K562 (cell line): ENCODE results near the gene PLEKHH2. TPM values are rescaled to one million over a fixed set of nuclear protein-coding genes. Genes with fewer than 3 reads are reported as not detected.
A peak's percentile ranks its signal among the peaks of the same experiment; 100 is the strongest.

Experiments used
- CHCHD3 ChIP-seq: fragments of 250-450 bp; sonication (Bioruptor Pico); IDR thresholded peaks from 2 replicates; pipeline ENCODE4 v2.1.2; 2022; ENCODE audit warnings: mild to moderate bottlenecking
- GTF2E2 ChIP-seq: fragments of 200-800 bp; sonication (Bioruptor generic); IDR thresholded peaks from 2 replicates; pipeline ENCODE4 v1.6.1; 2016; ENCODE audit warnings: missing genetic modification characterization, missing compliant biosample characterization
- HMGN3 ChIP-seq: IDR thresholded peaks from 2 replicates; pipeline ENCODE4 v1.6.1; 2011; ENCODE audit warnings: borderline replicate concordance, low read depth, mild to moderate bottlenecking, mixed read lengths, low read length; ENCODE audit not compliant: insufficient read length; ENCODE audit errors: extremely low read depth
- MBD2 ChIP-seq: sonication (generic); IDR thresholded peaks from 2 replicates; pipeline ENCODE4 v1.6.1; 2016; ENCODE audit warnings: low read depth, borderline replicate concordance
- NFIC ChIP-seq: fragments of 450-650 bp; IDR thresholded peaks from 2 replicates; pipeline ENCODE4 v1.6.1; 2017; ENCODE audit warnings: mild to moderate bottlenecking, inconsistent platforms
- POLR2A ChIP-seq: fragments of 450-650 bp; conservative IDR thresholded peaks from 2 replicates; pipeline ENCODE4 v1.6.1; 2016
- RBBP5 ChIP-seq: fragments of 200-600 bp; sonication (generic); IDR thresholded peaks from 2 replicates; pipeline ENCODE4 v1.6.1; 2012; ENCODE audit warnings: borderline replicate concordance, mild to moderate bottlenecking, low read length, control low read depth, inconsistent platforms; ENCODE audit not compliant: insufficient read depth, poor library complexity, severe bottlenecking
- RBM34 ChIP-seq: fragments of 200-400 bp; formaldehyde crosslinking; IDR thresholded peaks from 2 replicates; pipeline ENCODE4 v1.6.1; 2018; ENCODE audit warnings: low read length, borderline replicate concordance; ENCODE audit not compliant: insufficient read depth
- REST ChIP-seq, 2 experiments: fragments of 450-650 bp; formaldehyde crosslinking in 1 of 2; IDR thresholded peaks; 2 replicates each; pipeline versions ENCODE4 v1.4.0 to v1.6.1; 2014 to 2020; ENCODE audit warnings: mild to moderate bottlenecking in 2 of 2, borderline replicate concordance in 1 of 2, low read depth in 1 of 2
- RUNX1 ChIP-seq: sonication (generic); IDR thresholded peaks from 2 replicates; pipeline ENCODE4 v1.6.1; 2016; ENCODE audit warnings: antibody characterized with exemption, low read depth
- SP2 ChIP-seq: IDR thresholded peaks from 2 replicates; pipeline ENCODE4 v1.6.1; 2011; ENCODE audit warnings: mild to moderate bottlenecking, low read depth, low read length, moderate library complexity; ENCODE audit not compliant: poor library complexity, severe bottlenecking; ENCODE audit errors: extremely low read depth
- TCF7L2 ChIP-seq: fragments of 150-350 bp; IDR thresholded peaks from 2 replicates; pipeline ENCODE4 v1.6.1; 2016; ENCODE audit warnings: low read depth, mild to moderate bottlenecking, low read length, moderate library complexity
- TCFL5 ChIP-seq: fragments of 250-450 bp; sonication (Bioruptor Pico); conservative IDR thresholded peaks from 2 replicates; pipeline ENCODE4 v1.6.1; 2021; ENCODE audit warnings: mild to moderate bottlenecking, moderate library complexity, matching md5 sums
- XRCC3 ChIP-seq: fragments of 450-650 bp; IDR thresholded peaks from 2 replicates; pipeline ENCODE4 v1.6.1; 2017; ENCODE audit warnings: mild to moderate bottlenecking, moderate library complexity
- YY1 ChIP-seq, 3 experiments: IDR thresholded peaks; 2 replicates each; pipeline ENCODE4 v1.6.1; 2011; ENCODE audit warnings: low read length in 2 of 3, mild to moderate bottlenecking in 2 of 3, moderate library complexity in 2 of 3, borderline replicate concordance in 1 of 3, control low read depth in 1 of 3, low read depth in 1 of 3; ENCODE audit not compliant: insufficient read depth in 3 of 3, insufficient replicate concordance in 2 of 3, control insufficient read depth in 1 of 3, insufficient read length in 1 of 3; ENCODE audit errors: extremely low read depth in 1 of 3
- ZNF311 ChIP-seq: fragments of 250-450 bp; sonication (Bioruptor Pico); IDR thresholded peaks from 2 replicates; pipeline ENCODE4 v1.4.0; 2020; ENCODE audit warnings: mild to moderate bottlenecking, moderate library complexity
- ZNF324 ChIP-seq: fragments of 250-450 bp; sonication (Bioruptor Pico); IDR thresholded peaks from 2 replicates; pipeline ENCODE4 v1.4.0; 2020; ENCODE audit warnings: mild to moderate bottlenecking
- polyA plus RNA-seq, 8 experiments: library from polyadenylated mRNA; depleted of rRNA in 4 of 8; stranded (reverse) in 5 of 8; unstranded in 3 of 8; fragments of >200 nt; fragmentation: Nextera tagmentation in 2 of 8; fragmentation: Illumina TruSeq in 1 of 8; extraction: Ambion mirVana in 2 of 8; extraction: Trizol in 1 of 8; gene quantifications; 2 replicates each; pipeline versions ENCODE4 v1.2.1 to v1.2.3, GENCODE V29; 2011 to 2014; ENCODE audit warnings: inconsistent platforms in 1 of 8, missing spikeins in 1 of 8
- total RNA-seq, 7 experiments: library from RNA; depleted of rRNA in 6 of 7; stranded (reverse); fragments of >200 nt in 6 of 7; fragmentation: Illumina TruSeq in 2 of 7; extraction: Trizol in 2 of 7; gene quantifications; 2 replicates each; pipeline versions ENCODE4 v1.2.1 to v1.2.3, GENCODE V29; 2011 to 2021; ENCODE audit warnings: low replicate concordance in 1 of 7
- TF ChIP-seq, protein P1 (sequence below): sonication (generic); formaldehyde crosslinking; IDR thresholded peaks from 2 replicates; pipeline ENCODE4 v1.8.1; 2022; ENCODE audit warnings: missing genetic modification reagents

PLEKHH2 gene
- total and polyA plus RNA-seq, 9 of the 15 experiments (the other 6 are each of a cell fraction or from before 2014, with no cell fraction given), result 0.77 to 13.5 (median 2.7) TPM

GRCh38 chr2:43637030-43637803, at the start of gene PLEKHH2 (continued):
- TF ChIP-seq TCFL5 (CRISPR knock-in tag), result no peak
- no peak for TF ChIP-seq TCF7L2
- peak; percentile 51 for TF ChIP-seq NFIC
- no peak for TF ChIP-seq GTF2E2 (tag)
- TF ChIP-seq SP2, result peak; percentile 83
- no peak for TF ChIP-seq ZNF311 (CRISPR knock-in tag)
- 0 out of 2 replicates have a peak, but pooled peaks have one; percentile 44 for TF ChIP-seq RBM34
- TF ChIP-seq RUNX1, result no peak
- TF ChIP-seq MBD2, result peak; percentile 87
- TF ChIP-seq HMGN3, result peak; percentile 75
- no peak for TF ChIP-seq ZNF324 (CRISPR knock-in tag)
- no peak for TF ChIP-seq CHCHD3 (CRISPR knock-in tag)
- no peak for TF ChIP-seq XRCC3
- TF ChIP-seq POLR2A, result peak; percentile 49
- peak; percentile 72 for TF ChIP-seq RBBP5
- TF ChIP-seq, protein P1, sequence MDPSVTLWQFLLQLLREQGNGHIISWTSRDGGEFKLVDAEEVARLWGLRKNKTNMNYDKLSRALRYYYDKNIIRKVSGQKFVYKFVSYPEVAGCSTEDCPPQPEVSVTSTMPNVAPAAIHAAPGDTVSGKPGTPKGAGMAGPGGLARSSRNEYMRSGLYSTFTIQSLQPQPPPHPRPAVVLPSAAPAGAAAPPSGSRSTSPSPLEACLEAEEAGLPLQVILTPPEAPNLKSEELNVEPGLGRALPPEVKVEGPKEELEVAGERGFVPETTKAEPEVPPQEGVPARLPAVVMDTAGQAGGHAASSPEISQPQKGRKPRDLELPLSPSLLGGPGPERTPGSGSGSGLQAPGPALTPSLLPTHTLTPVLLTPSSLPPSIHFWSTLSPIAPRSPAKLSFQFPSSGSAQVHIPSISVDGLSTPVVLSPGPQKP (CRISPR knock-in tag), result no peak
- no peak for TF ChIP-seq REST (IDR thresholded peaks at IDR 0.05; ENCODE audit: borderline replicate concordance)
- TF ChIP-seq REST (CRISPR knock-in tag; IDR thresholded peaks at IDR 0.05; ENCODE audit: low read depth), result no peak
- peak in 1 of 3 experiments; percentile 19 for TF ChIP-seq YY1 (IDR thresholded peaks at IDR 0.05; ENCODE audit: borderline replicate concordance in 1 of 3, control insufficient read depth in 1 of 3, extremely low read depth in 1 of 3, insufficient read depth in 3 of 3, insufficient read length in 1 of 3, insufficient replicate concordance in 2 of 3, low read depth in 1 of 3, low read length in 2 of 3)
